ENCODE results near the gene SHD.

Gene SHD

GRCh38 chr19:4301590-4302242 lies 22.6 kb downstream of the SHD start:
- no peak for DNase-seq

GRCh38 chr19:4302243-4302640 lies 23.2 kb downstream of the SHD start, which contains the start of gene TMIGD2:
Gene TMIGD2 (minus strand): TSS chr19:4302389. CDS start chr19:4302385, 4 bp downstream.
- DNase-seq, result no peak

GRCh38 chr19:4303819-4304537 lies 24.9 kb downstream of the SHD start:
- no peak for DNase-seq

- peak; percentile 30 for DNase-seq
Measured at GRCh38 chr19:4304538-4305256, 25.6 kb downstream of the SHD start, which contains the start of gene FSD1. Gene FSD1 (plus strand): TSS chr19:4304598. CDS start chr19:4304747, 149 bp downstream.

- no peak for DNase-seq
Measured at GRCh38 chr19:4305257-4305612, 26.2 kb downstream of the SHD start.

- no peak for DNase-seq
Measured at GRCh38 chr19:4305659-4306058, 26.6 kb downstream of the SHD start.

- peak; percentile 2 for DNase-seq
Measured at GRCh38 chr19:4310247-4311121, 31.4 kb downstream of the SHD start.

GRCh38 chr19:4313847-4314490 lies 34.9 kb downstream of the SHD start:
- DNase-seq, result no peak

GRCh38 chr19:4316956-4317355 lies 37.9 kb downstream of the SHD start:
- DNase-seq, result no peak

- no peak for DNase-seq
Measured at GRCh38 chr19:4318460-4318859, 39.4 kb downstream of the SHD start.

GRCh38 chr19:4319067-4319718 lies 40.1 kb downstream of the SHD start:
- DNase-seq, result peak; percentile 4

GRCh38 chr19:4320419-4320818 lies 41.4 kb downstream of the SHD start:
- no peak for DNase-seq

GRCh38 chr19:4322942-4323665 lies 44.0 kb downstream of the SHD start:
- DNase-seq, result no peak

GRCh38 chr19:4323692-4324091 lies 44.6 kb downstream of the SHD start:
- DNase-seq, result no peak

- DNase-seq, result no peak
Measured at GRCh38 chr19:4324228-4324627, 45.2 kb downstream of the SHD start.

GRCh38 chr19:4326215-4326836 lies 47.3 kb downstream of the SHD start:
- no peak for DNase-seq

GRCh38 chr19:4326837-4327251 lies 47.8 kb downstream of the SHD start:
- DNase-seq, result no peak

- DNase-seq, result no peak
Measured at GRCh38 chr19:4327252-4327876, 48.3 kb downstream of the SHD start.

GRCh38 chr19:4327877-4328242 lies 48.8 kb downstream of the SHD start:
- DNase-seq, result no peak
